ENCODE data around the gene TBX15.
"Not testable (repeated sequence)": the region's sequence is repeated elsewhere in the genome, so short reads cannot be mapped to it uniquely, and the experiment has no call there.

The TBX15 gene

GRCh38 chr1:118960567-118961136, 27.5 kb downstream of the TBX15 start:
- in situ Hi-C loops (cut with MboI; ENCODE audit: low sequenced_read_pairs): no loop called here

GRCh38 chr1:118960026-118960561, 28.0 kb downstream of the TBX15 start:
- in situ Hi-C loops (cut with MboI; ENCODE audit: low sequenced_read_pairs): no loop called here

DNA sequence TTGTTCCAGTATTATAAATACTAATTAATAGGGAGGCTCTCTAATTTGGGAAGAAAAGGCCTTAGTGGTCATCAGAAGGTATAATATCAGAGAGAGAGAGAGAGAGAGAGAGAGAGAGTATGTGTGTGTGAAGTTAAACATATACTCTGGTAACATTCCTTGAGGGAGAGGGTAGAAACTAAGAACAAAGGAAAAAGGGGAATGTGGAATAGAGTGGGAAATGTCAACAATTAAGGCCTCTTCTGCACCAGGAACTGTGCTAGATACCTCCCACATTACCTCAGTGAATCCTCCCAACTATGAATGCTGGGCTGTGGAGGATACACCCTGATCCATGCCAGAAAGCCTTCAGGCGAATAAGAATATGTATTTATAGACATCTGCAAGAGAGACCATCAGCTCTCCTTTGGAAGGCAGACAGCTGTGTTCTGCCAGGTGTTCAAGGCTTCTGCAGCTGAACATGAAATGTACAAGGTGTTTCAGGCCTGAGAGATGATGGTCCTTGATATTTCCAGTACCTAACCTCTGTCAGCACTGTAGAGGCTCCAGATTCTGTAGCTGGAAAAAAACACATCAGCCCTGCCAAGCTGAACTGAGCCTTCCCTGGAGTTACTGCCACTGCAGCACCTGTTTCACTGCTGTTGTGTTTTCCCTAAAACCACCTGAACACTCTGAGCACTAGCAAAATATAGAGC, 29.1 kb downstream of the TBX15 start:
- in situ Hi-C loops (cut with MboI; ENCODE audit: low sequenced_read_pairs): no loop called here

- in situ Hi-C loops (cut with MboI; ENCODE audit: low sequenced_read_pairs): no loop called here
These were observed 30.0 kb downstream of the TBX15 start for GRCh38 chr1:118958140-118958539.

DNA sequence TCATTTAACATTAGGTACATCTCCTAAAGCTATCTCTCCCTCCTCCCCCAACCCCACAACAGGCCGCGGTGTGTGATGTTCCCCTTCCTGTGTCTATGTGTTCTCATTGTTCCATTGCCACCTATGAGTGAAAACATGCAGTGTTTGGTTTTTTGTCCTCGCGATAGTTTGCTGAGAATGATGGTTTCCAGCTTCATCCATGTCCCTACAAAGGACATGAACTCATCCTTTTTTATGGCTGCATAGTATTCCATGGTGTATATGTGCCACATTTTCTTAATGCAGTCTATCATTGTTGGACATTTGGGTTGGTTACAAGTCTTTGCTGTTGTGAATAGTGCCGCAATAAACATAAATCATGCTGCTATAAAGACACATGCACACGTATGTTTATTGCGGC, 30.6 kb downstream of the TBX15 start:
- in situ Hi-C loops (cut with MboI; ENCODE audit: low sequenced_read_pairs): not testable (repeated sequence)

DNA sequence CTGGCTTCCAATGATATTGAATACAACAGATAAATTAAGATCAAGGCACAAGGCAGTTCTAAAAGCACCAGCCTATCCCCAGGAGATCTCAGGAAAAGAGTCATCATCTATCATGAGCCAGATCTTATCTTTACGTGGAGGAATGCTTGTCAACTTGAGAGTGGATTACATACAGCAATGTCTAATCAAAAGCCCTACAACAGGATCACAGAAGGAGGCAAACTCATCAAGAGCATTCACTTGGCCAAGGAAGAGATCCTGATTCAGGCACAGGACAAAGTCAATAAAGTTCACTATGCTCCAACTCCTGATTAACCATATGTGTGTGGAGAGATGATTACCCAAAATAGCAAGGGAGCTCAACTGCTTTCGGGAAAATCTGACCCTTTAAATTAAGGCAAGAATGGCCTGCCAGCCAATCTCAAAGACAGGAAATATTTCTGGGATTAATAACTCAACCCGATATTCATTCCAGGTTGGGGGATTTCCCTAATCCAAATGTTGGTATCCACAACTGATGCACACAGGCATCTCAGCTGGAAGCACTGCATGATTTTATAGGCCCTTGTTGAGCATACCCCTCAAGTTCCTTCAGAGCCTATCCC, 33.7 kb downstream of the TBX15 start:
- in situ Hi-C loops (cut with MboI; ENCODE audit: low sequenced_read_pairs): no loop called here

GRCh38 chr1:118951270-118951936, 36.7 kb downstream of the TBX15 start:
- in situ Hi-C loops (cut with MboI; ENCODE audit: low sequenced_read_pairs): no loop called here

- in situ Hi-C loops (cut with MboI; ENCODE audit: low sequenced_read_pairs): no loop called here
These were observed 38.8 kb downstream of the TBX15 start for GRCh38 chr1:118949315-118949714.

GRCh38 chr1:118948846-118949245, 39.3 kb downstream of the TBX15 start:
- in situ Hi-C loops (cut with MboI; ENCODE audit: low sequenced_read_pairs): no loop called here

- in situ Hi-C loops (cut with MboI; ENCODE audit: low sequenced_read_pairs): no loop called here
These were observed 39.8 kb downstream of the TBX15 start for GRCh38 chr1:118948351-118948750.

GRCh38 chr1:118947790-118948189, 40.4 kb downstream of the TBX15 start:
- in situ Hi-C loops (cut with MboI; ENCODE audit: low sequenced_read_pairs): no loop called here

- in situ Hi-C loops (cut with MboI; ENCODE audit: low sequenced_read_pairs): no loop called here
These were observed 41.0 kb downstream of the TBX15 start for GRCh38 chr1:118947003-118947765.

GRCh38 chr1:118945489-118945888, 42.7 kb downstream of the TBX15 start:
- in situ Hi-C loops (cut with MboI; ENCODE audit: low sequenced_read_pairs): no loop called here

DNA sequence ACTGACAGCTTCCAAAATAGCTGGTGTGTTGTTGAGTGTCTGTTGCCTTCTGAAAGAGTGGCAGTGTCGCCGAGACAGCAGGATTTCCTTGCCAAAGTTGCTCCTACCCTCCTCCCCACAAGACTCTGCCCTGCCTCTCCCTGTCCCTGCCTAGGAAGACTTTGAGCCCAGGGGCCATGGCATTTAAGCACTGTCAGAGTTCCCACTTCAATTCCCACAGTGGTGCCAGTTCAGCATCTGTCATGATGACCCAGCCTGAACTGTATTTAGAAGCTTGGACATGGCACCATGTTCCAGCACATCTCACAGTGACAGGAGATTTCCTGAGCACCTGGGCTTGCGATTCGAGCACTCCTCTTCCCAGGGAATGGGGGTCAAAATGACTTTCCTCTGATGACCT, 43.6 kb downstream of the TBX15 start:
- in situ Hi-C loops (cut with MboI; ENCODE audit: low sequenced_read_pairs): no loop called here

DNA sequence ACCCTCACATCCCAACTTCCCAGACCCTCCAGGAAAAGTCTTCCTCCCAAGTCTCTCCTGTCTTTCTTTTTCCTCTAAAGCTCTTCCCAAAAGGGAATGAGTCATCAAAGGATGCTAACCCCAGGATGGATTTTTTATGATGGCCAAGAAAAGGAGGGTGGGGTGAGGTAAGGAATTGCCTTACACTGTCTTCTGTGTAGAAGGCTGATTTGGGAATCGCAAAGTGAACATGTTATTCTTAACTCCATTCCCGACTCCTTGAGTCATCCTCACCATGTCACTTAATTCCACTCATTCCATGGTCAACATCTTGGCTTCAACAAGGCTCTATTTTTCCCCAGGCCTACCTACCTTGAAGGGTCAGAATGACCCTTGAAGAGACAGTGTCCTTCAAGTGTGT, 44.0 kb downstream of the TBX15 start:
- in situ Hi-C loops (cut with MboI; ENCODE audit: low sequenced_read_pairs): no loop called here

DNA sequence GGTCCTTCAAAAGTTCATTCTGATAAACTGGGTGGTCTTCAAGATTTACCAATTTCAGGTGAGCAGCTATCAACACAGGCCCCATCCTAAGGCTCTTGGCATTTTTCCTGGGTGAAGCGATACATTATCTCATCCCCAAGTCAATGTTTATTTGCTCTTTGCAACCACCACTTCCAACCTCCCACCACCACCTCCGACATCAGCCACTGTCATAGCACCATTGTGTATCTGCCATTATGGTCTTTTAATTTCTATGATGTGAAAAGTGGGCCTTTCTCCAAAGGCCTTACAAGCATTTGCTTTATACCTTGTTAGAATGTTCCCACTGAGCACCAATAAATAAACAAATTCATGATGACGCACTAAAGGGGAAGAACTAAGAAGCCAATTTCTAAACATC, 47.2 kb downstream of the TBX15 start:
- in situ Hi-C loops (cut with MboI; ENCODE audit: low sequenced_read_pairs): no loop called here

GRCh38 chr1:118937413-118938072, 50.6 kb downstream of the TBX15 start:
- in situ Hi-C loops (cut with MboI; ENCODE audit: low sequenced_read_pairs): no loop called here

- in situ Hi-C loops (cut with MboI; ENCODE audit: low sequenced_read_pairs): no loop called here
These were observed 53.4 kb downstream of the TBX15 start for GRCh38 chr1:118934706-118935105.

DNA sequence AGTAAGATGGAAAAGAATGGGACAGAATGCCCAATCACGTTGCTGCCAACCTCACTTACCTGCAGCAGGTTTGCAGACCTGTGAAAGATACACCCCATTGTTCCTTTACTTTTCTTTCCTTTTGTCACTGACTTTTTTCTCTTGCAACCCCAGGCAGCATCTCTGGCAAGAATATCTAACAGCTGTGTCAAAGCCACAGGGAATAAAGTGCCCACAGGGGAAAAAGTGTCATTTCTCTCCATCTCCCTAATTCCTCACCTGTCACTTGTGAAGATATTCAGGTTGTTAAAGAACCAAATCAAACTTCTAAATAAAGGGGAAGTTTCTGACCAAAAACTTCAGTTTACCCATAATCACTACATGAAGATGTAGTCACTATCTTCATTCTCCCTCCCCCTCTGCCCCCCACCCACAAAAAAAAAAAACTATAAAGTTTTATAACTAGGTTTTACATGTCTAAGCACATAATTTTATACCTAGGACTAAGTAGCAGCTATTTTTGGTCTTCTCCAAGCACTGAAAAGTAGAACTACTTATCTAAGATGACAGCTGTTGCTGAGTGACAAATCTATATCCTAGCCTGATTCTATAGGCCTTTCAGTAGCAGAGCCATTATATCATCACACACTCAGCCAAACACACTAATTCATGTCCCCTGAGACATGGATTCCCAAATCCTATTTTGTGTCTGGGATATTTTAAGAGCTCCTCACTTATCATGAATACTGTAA, 54.9 kb downstream of the TBX15 start:
- in situ Hi-C loops (cut with MboI; ENCODE audit: low sequenced_read_pairs): no loop called here

GRCh38 chr1:118931876-118932275, 56.3 kb downstream of the TBX15 start:
- in situ Hi-C loops (cut with MboI; ENCODE audit: low sequenced_read_pairs): no loop called here
